HG02943 (cell line): ENCODE measurements around the gene PTGES2.

Experiments used
- ATAC-seq: cut with Tn5 transposase; IDR thresholded peaks from one replicate; pipeline ENCODE4 v1.9.1; 2021; ENCODE audit warnings: mild to moderate bottlenecking, low read depth, moderate library complexity; ENCODE audit not compliant: unreplicated experiment

Gene PTGES2

GRCh38 chr9:128153947-128154695, 26.6 kb upstream of the PTGES2 start:
- no peak for ATAC-seq

GRCh38 chr9:128153060-128153946, 25.8 kb upstream of the PTGES2 start:
- no peak for ATAC-seq

GRCh38 chr9:128152133-128153059, 24.9 kb upstream of the PTGES2 start:
- ATAC-seq: no peak

- ATAC-seq: no peak
These were observed 24.0 kb upstream of the PTGES2 start for GRCh38 chr9:128151309-128152132.

GRCh38 chr9:128150594-128151308, 23.2 kb upstream of the PTGES2 start:
- no peak for ATAC-seq

GRCh38 chr9:128149951-128150593, 22.5 kb upstream of the PTGES2 start:
- ATAC-seq: no peak

- ATAC-seq: no peak
These were observed 21.6 kb upstream of the PTGES2 start, which contains the start of gene LCN2 for GRCh38 chr9:128149001-128149701. Gene LCN2, plus strand, starts transcription at chr9:128149453. Its CDS starts 73 bp downstream, at chr9:128149526.

- no peak for ATAC-seq
These were observed 21.0 kb upstream of the PTGES2 start for GRCh38 chr9:128148509-128149000.

GRCh38 chr9:128146591-128147120, 19.1 kb upstream of the PTGES2 start:
- ATAC-seq: no peak

- ATAC-seq: no peak
These were observed 18.4 kb upstream of the PTGES2 start for GRCh38 chr9:128145951-128146351.

GRCh38 chr9:128145536-128145935, 18.0 kb upstream of the PTGES2 start:
- no peak for ATAC-seq

- ATAC-seq: no peak
These were observed 17.0 kb upstream of the PTGES2 start for GRCh38 chr9:128144239-128145181.

- ATAC-seq: no peak
These were observed 16.2 kb upstream of the PTGES2 start for GRCh38 chr9:128143525-128144238.

GRCh38 chr9:128142596-128142995, 15.1 kb upstream of the PTGES2 start:
- ATAC-seq: no peak

GRCh38 chr9:128142061-128142460, 14.5 kb upstream of the PTGES2 start:
- ATAC-seq: no peak

- no peak for ATAC-seq
These were observed 14.1 kb upstream of the PTGES2 start for GRCh38 chr9:128141604-128142003.
